Mononuclear cell (primary cell): ENCODE measurements around the gene QSER1. TPM values are rescaled to one million over a fixed set of nuclear protein-coding genes. Genes with fewer than 3 reads are reported as not detected.
A peak's percentile ranks its signal among the peaks of the same experiment; 100 is the strongest.
"Not testable (repeated sequence)": the region's sequence is repeated elsewhere in the genome, so short reads cannot be mapped to it uniquely, and the experiment has no call there.

Source experiments
- H3K27me3 ChIP-seq: 2 replicates; pipeline ENCODE4 v1.6.0; 2011; ENCODE audit warnings: low read length, control low read depth; ENCODE audit not compliant: insufficient read depth
- H3K4me1 ChIP-seq: 2 replicates; pipeline ENCODE4 v1.5.1; 2011; ENCODE audit warnings: mild to moderate bottlenecking, low read length, control low read depth; ENCODE audit not compliant: insufficient read depth
- H3K4me3 ChIP-seq: 2 replicates; pipeline ENCODE4 v1.5.1; 2011; ENCODE audit warnings: mild to moderate bottlenecking, low read length, moderate library complexity
- H3K9me3 ChIP-seq: 2 replicates; pipeline ENCODE4 v1.5.1; 2011; ENCODE audit warnings: low read depth, mild to moderate bottlenecking, control low read depth, low read length
- total RNA-seq: library from RNA; depleted of rRNA; stranded (reverse); fragments of >200 nt; gene quantifications from one replicate; pipeline ENCODE4 v1.2.3, GENCODE V29; 2012

Gene QSER1
- total RNA-seq: 14.8 TPM

DNA sequence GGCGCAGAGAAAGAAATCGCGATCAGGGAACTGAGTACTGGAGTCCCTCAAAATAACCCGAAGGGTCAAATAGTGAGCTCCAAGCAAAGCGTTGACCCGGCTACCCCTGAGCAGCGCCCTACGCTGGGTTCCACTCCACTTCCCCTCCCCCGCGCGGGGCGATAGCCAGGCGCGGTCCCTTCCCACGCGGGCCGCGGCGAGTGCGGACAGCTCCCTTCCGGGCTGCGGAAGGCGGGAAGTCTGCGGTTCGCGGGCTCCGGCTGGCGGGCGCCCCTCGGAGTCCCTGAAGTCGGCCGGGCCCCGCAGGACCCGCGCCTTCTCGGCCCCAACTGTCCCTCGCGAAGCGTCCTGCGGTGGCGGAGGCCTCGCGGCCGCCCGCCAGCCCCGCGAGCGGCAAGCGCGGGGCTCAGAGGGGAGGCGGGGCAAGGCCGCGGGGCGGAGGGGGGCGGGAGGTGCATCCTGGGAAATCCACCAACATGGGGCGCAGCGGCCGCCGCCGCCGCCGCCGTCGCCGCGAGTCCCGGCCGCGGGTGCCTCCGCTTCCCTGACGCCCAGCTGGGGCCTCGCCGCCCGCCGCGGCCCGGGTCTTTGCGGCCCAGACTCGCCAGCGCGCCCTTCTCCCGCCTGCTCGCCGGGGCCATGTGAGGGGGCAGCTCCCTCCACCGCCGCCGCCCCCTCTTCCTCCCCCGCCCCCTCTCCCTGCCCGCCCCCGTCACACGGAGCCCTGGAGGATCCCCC lies at the start of gene QSER1:
Gene QSER1 (plus strand): TSS at position 457 of the 738 bp plus-strand sequence. CDS start 315 bp downstream, outside the sequence.
- peak within 1 kb of the TSS; percentile 79 for H3K4me3 ChIP-seq
- H3K27me3 ChIP-seq: no peaks in the 10 kb centered on the region
- no peaks in the 10 kb centered on the region for H3K9me3 ChIP-seq
- H3K4me1 ChIP-seq: peaks cover 13% of the 10 kb centered on the region

- no peak overlapping the region for H3K4me3 ChIP-seq
- H3K9me3 ChIP-seq: no peaks in the 10 kb centered on the region
- peaks cover 21% of the 10 kb centered on the region for H3K4me1 ChIP-seq
- H3K27me3 ChIP-seq: no peaks in the 10 kb centered on the region
Measured at GRCh38 chr11:32843544-32843943, 49.1 kb upstream of the QSER1 start.

- H3K4me3 ChIP-seq: no peak overlapping the region
- peaks cover 44% of the 10 kb centered on the region for H3K4me1 ChIP-seq
- H3K27me3 ChIP-seq: no peaks in the 10 kb centered on the region
- no peaks in the 10 kb centered on the region for H3K9me3 ChIP-seq
Measured at GRCh38 chr11:32847511-32847910, 45.1 kb upstream of the QSER1 start.

GRCh38 chr11:32849761-32850160 lies 42.9 kb upstream of the QSER1 start:
- H3K4me1 ChIP-seq: peaks cover 44% of the 10 kb centered on the region
- H3K9me3 ChIP-seq: no peaks in the 10 kb centered on the region
- H3K4me3 ChIP-seq: no peak overlapping the region

GRCh38 chr11:32851251-32851650 lies 41.4 kb upstream of the QSER1 start:
- H3K27me3 ChIP-seq: no peaks in the 10 kb centered on the region
- H3K9me3 ChIP-seq: no peaks in the 10 kb centered on the region
- H3K4me3 ChIP-seq: no peak overlapping the region
- peaks cover 44% of the 10 kb centered on the region for H3K4me1 ChIP-seq

More at GRCh38 chr11:32849761-32850160, 42.9 kb upstream of the QSER1 start:
- H3K27me3 ChIP-seq: no peaks in the 10 kb centered on the region

- H3K9me3 ChIP-seq: no peaks in the 10 kb centered on the region
- no peaks in the 10 kb centered on the region for H3K27me3 ChIP-seq
- no peak overlapping the region for H3K4me3 ChIP-seq
- H3K4me1 ChIP-seq: peaks cover 34% of the 10 kb centered on the region
Measured at GRCh38 chr11:32852207-32852606, 40.4 kb upstream of the QSER1 start.

DNA sequence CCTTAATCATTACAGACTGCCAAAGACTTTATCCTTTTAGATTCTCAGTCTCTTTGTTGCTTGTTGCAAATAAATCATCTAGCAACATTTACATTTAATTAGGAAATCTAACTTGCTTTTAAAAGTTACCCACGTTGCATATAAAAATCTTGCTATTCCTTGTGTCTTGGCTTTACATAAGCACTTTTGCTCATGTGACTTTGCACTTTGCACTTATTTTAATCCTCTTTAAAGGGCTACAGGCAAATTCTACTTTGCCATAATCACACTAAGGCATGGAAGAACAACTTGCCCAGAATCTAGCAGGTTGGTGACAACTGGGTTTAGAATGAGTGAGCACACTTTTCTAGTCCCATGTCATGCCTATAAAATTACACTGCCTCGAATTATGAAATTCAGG lies 37.0 kb upstream of the QSER1 start:
- Histone ChIP-seq H3K27me3 (no peaks in the 10 kb centered on the region), H3K4me1 (peaks cover 11% of the 10 kb centered on the region), H3K9me3 (no peaks in the 10 kb centered on the region), H3K4me3 (no peak overlapping the region)

DNA sequence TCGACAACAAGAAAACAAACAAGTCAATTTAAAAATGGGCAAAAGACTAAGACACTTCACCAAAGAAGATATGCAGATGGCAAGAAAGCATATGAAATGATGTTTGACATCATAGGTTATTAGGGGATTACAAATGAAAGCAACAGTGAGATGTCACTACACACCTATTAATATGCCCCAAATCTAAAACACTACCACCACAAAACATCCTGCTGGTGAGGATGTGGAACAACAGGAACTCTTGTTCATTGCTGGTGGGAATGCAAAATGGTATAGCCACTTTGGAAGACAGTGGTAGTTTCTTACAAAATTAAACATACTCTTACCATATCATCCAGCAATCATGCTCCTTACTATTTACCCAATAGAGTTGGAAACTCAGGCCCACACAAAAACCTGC lies 33.9 kb upstream of the QSER1 start:
- no peaks in the 10 kb centered on the region for H3K9me3 ChIP-seq
- H3K4me1 ChIP-seq: no peaks in the 10 kb centered on the region
- no peaks in the 10 kb centered on the region for H3K27me3 ChIP-seq
- no peak overlapping the region for H3K4me3 ChIP-seq

DNA sequence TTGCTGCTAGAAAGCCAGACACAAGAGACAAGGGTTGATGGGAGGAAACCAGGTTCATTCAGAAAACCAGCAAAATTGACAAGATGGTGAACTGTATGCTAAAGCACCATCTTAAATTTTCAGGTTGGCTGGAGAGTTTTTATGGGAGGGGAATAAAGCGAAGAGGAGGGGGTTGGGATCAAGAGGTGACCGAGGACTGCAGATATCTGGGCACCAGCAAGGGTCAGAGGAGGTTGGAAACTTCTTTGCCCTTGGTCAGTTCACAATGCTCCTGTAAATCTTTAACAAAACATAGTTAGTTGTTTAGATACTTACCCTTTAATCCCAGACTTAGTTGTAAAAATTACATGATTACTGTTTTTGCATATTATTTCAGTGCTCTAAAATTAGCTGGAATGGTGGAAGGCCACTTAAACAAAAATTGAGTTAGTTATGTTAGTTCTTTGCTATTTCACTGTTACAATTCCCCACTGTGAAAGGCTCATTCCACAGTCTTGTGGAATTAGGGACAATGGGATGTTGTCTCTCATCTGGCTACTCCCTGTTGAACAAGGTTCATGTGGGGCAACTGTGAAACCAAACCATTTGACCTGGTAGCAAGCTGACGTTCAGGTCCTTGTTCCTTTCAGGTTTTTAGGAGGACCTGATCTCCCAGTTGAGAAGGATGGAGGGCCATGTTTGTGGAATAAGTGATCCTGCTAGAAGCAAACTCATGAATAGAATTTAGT lies 30.6 kb upstream of the QSER1 start:
- H3K9me3 ChIP-seq: no peaks in the 10 kb centered on the region
- H3K27me3 ChIP-seq: no peaks in the 10 kb centered on the region
- H3K4me1 ChIP-seq: no peaks in the 10 kb centered on the region
- H3K4me3 ChIP-seq: no peak overlapping the region

GRCh38 chr11:32864555-32864954 lies 28.1 kb upstream of the QSER1 start:
- Histone ChIP-seq H3K9me3 (no peaks in the 10 kb centered on the region), H3K4me3 (no peak overlapping the region), H3K4me1 (no peaks in the 10 kb centered on the region), H3K27me3 (no peaks in the 10 kb centered on the region)

- H3K27me3 ChIP-seq, H3K4me3 ChIP-seq, H3K9me3 ChIP-seq, H3K4me1 ChIP-seq: not testable (repeated sequence)
Measured at GRCh38 chr11:32868752-32869151, 23.9 kb upstream of the QSER1 start.

GRCh38 chr11:32870676-32871075 lies 21.9 kb upstream of the QSER1 start:
- Histone ChIP-seq H3K27me3 (no peaks in the 10 kb centered on the region), H3K4me1 (no peaks in the 10 kb centered on the region), H3K4me3 (no peak overlapping the region), H3K9me3 (no peaks in the 10 kb centered on the region)

DNA sequence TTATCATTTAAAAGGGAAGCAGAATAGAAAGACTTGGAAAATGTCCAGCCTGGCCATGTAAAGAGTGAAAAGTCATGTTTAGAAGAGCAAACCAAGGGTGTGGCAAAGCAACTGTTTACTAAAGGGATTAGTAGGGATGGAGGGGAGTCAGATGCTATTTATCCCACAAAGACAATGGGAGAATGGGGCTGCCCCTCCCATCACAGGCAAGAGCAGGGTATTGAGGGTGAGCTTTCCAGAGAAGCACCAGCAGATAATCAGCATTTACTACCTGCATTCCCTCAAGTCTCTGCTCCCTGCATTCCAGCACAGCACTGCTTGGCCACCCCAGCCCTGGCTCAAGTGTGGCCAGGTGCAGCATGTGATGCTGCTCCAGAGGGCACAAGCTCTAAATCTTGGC lies 18.5 kb upstream of the QSER1 start:
- no peaks in the 10 kb centered on the region for H3K4me1 ChIP-seq
- no peak overlapping the region for H3K4me3 ChIP-seq
- no peaks in the 10 kb centered on the region for H3K27me3 ChIP-seq
- H3K9me3 ChIP-seq: no peaks in the 10 kb centered on the region

GRCh38 chr11:32881286-32881685 lies 11.3 kb upstream of the QSER1 start:
- no peaks in the 10 kb centered on the region for H3K9me3 ChIP-seq
- no peak overlapping the region for H3K4me3 ChIP-seq
- no peaks in the 10 kb centered on the region for H3K27me3 ChIP-seq
- no peaks in the 10 kb centered on the region for H3K4me1 ChIP-seq

- H3K9me3 ChIP-seq: no peaks in the 10 kb centered on the region
- H3K4me3 ChIP-seq: no peak overlapping the region
- H3K27me3 ChIP-seq: no peaks in the 10 kb centered on the region
- H3K4me1 ChIP-seq: no peaks in the 10 kb centered on the region
Measured at GRCh38 chr11:32883421-32883820, 9.2 kb upstream of the QSER1 start.

- Histone ChIP-seq H3K4me1 (no peaks in the 10 kb centered on the region), H3K27me3 (no peaks in the 10 kb centered on the region), H3K4me3 (no peak overlapping the region), H3K9me3 (no peaks in the 10 kb centered on the region)
Measured at GRCh38 chr11:32884023-32884422, 8.6 kb upstream of the QSER1 start.
